HG02938 (cell line): ENCODE results near the gene MYO18B.

Experiments used
- ATAC-seq: cut with Tn5 transposase; IDR thresholded peaks from one replicate; pipeline ENCODE4 v1.9.1; 2021; ENCODE audit warnings: mild to moderate bottlenecking, moderate library complexity; ENCODE audit not compliant: unreplicated experiment

The MYO18B gene

GRCh38 chr22:25843660-25844405 lies 101.8 kb downstream of the MYO18B start:
- no peak for ATAC-seq

DNA sequence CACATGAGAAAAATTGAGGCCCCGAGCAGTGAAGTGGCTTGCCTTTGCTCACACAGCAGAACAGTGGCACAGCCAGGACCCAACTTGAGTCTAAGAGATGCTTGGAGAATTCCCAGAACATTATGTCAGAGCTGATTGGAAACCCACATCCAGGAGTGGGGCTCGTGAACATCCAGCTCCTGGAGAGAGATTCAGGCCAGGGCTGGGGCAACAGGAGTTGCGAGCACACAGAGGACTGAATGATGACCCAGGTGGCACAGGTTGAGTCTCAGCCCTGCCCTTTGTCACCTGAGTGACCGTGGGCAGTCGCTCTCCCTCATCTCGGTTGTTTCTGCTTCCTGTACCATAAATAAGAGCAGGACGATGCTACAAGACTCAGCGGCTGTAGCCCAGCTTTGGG lies 102.6 kb downstream of the MYO18B start:
- no peak for ATAC-seq

DNA sequence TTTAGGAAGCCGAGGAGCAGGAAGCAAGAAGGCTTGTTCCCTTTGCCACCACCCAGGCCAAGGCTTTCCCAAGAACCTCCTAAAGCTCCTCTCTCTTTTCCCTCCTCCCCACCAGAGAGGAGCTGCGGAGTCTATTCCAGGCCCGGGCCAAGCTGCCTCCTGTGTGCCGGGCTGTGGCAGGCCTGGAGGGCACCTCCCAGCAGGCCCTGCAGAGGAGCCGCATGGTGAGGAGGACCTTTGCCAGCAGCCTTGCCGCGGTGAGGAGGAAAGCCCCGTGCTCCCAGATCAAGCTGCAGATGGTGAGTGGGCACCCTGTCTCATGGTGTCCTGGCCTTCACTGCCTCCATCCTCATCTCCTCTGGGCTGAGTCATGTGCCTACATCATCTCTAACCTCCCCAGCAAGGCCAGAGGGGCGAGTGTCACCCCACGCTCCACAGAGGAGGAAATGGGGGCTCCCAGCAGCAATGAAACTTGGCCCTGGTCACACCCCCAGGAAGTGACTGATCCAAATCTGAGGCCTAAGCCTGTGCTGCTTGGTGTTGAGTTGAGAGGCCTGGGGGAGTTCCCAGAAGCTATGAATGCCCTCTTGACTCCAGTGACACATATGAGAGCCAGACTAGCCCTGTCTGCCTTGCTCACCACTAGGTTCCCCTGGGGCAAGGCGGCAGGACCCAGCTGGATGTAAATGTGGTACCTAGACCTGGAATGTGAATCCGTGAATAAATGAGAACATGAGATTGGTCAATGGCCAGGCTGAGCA lies 104.2 kb downstream of the MYO18B start:
- peak; percentile 58 for ATAC-seq

- ATAC-seq = no peak
Observed at GRCh38 chr22:25847451-25847850, 105.5 kb downstream of the MYO18B start.

GRCh38 chr22:25848954-25849353 lies 107.0 kb downstream of the MYO18B start:
- no peak for ATAC-seq

- no peak for ATAC-seq
Observed at GRCh38 chr22:25849522-25849921, 107.5 kb downstream of the MYO18B start.

DNA sequence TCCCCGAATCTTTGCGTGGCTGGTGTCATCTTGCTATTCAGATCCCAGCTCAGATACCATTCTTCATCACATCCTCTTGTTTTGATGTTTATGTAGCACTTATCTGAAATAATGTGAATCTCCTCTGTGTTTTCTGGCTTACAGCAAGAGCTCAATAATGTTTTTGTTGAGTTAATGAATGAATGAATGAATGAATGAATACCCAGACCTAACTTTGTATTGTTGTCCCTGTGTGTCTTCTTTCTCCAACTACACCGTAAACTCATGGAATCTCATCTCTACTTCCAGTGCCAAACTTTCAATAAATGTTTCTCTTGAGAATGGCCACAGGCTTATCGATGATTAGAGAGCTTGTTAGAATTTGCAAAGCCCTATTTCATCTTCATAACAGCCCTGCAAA lies 110.2 kb downstream of the MYO18B start:
- ATAC-seq = no peak

DNA sequence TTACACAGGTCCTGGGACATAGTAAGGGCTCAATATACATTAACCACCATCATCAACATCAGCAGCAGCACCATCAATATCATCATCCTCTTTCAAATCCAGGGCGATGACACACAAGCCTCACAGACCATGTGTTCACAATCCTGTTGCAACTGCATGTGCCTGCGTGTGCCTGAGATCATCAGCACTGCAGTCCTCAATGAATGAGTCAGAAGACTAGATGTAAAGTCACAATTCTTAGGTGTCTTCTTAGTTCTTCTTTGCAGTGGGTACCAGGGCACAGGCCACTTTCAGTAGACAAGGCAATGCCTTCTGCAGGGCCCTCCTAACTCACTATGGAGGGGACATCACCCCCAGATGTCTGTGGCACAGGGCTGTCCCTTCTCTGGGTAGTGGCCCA lies 111.1 kb downstream of the MYO18B start:
- no peak for ATAC-seq

- ATAC-seq = no peak
Observed at GRCh38 chr22:25853501-25854284, 111.7 kb downstream of the MYO18B start.

GRCh38 chr22:25869771-25870170 lies 127.8 kb downstream of the MYO18B start:
- ATAC-seq = no peak

GRCh38 chr22:25874327-25874726 lies 132.3 kb downstream of the MYO18B start:
- ATAC-seq = no peak

DNA sequence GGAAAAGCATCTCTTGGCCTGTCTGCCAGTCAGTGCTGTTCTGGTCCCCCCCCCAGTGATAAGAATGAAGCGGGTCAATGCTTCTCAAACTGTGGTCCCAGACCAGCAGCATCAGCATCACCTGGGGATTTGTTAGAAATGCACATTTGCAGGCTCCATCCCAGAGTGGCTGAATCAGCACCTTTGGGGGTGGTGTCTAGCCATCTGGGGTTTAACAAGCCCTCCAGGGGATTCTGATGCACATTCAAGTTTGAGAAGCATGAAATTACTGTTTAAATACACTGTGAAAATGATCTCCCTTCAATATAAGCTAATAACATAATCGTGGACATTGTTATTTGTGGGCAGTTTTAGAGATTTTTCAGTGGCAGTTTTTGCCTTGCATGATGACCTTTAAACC lies 133.5 kb downstream of the MYO18B start:
- no peak for ATAC-seq

- ATAC-seq = no peak
Observed at GRCh38 chr22:25876871-25877270, 134.9 kb downstream of the MYO18B start.

- no peak for ATAC-seq
Observed at GRCh38 chr22:25878933-25879332, 136.9 kb downstream of the MYO18B start.

- no peak for ATAC-seq
Observed at GRCh38 chr22:25880524-25880923, 138.5 kb downstream of the MYO18B start.

- ATAC-seq = no peak
Observed at GRCh38 chr22:25881210-25881755, 139.3 kb downstream of the MYO18B start.

GRCh38 chr22:25882360-25882759 lies 140.4 kb downstream of the MYO18B start:
- ATAC-seq = no peak

- no peak for ATAC-seq
Observed at GRCh38 chr22:25883482-25884033, 141.6 kb downstream of the MYO18B start.

DNA sequence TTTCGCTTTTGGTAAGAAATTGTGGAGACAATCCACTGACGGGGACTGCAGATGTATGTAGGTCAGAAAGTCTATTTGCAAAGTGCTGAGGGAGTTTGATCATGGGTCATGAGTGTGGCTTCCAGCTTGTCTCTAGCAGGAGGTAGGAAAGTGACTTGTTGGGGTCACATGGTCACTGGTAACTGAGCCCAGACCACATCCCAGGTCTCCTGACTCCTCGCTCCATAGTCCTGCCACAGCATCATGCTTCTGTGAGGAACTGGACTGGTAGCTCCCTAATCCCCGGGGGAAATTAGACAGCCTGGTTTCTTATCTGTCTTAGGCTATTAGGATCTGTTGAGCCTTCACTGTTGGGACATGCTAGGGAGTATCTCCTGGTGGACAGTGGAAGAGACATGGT lies 142.1 kb downstream of the MYO18B start:
- no peak for ATAC-seq

DNA sequence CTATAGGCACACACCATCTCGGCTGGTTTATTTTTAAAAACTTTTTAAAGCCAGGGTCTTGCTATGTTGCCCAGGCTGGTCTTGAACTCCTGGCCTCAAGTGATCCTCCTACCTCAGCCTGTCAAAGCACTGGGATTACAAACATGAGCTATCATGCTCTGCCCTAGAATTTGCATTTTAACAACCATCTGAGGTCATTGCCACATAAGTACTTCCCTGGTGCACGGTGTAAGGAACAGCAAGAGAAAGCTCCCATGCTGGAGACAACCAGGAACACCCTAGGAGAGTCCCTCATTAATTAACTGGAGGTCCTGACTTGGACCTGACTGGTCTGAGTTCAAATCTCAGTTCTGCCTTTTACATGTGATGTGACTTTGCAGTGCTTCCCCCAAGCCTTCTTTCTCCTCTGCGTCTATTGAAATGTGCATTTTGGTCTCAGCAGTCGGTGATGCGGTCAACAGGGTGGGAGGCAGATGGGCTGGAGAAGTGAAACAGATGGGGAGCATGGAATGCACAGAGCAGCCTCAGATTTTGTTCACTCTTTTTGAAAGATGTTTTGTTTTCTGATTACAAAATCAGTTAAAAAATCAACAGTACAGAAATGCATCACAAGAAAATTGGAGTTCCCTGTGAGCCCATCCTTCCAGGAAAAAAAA lies 146.5 kb downstream of the MYO18B start:
- no peak for ATAC-seq

DNA sequence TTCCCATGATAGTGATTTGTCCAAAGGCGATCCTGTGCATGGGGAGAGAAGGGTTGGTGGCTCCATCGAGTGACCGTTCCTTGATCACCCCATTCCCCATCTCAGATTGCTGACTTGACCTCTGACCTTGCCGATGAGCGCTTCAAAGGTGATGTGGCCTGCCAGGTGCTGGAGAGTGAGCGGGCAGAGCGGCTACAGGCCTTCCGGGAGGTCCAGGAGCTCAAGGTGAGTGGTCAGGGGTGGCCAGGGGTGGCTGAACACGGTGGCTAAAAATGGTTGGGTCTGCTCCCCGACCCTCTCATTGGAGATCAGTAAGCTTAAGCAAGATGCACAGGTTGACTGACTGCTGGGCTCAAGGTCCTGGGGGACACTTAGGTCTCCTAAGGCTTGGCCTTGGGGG lies 148.7 kb downstream of the MYO18B start:
- ATAC-seq = no peak
